Mesenchymal stem cell (in vitro differentiated cells and primary cell): ENCODE results near the gene KIAA0753.

Source experiments
- DNase-seq: peaks from one replicate; pipeline ENCODE4 v3.0.0-alpha.2; 2013
- H2AFZ ChIP-seq: one replicate; pipeline ENCODE4 v1.6.1; 2013; ENCODE audit warnings: low read depth, mild to moderate bottlenecking, control low read depth, inconsistent platforms, low read length, moderate library complexity
- H2AK5ac ChIP-seq: 2 replicates; pipeline ENCODE4 v1.6.1; 2013; ENCODE audit warnings: low read length, moderate library complexity, mild to moderate bottlenecking, inconsistent platforms; ENCODE audit not compliant: severe bottlenecking
- H2BK120ac ChIP-seq: one replicate; pipeline ENCODE4 v1.6.1; 2013; ENCODE audit warnings: low read depth, mild to moderate bottlenecking, inconsistent platforms, low read length, moderate library complexity
- H2BK12ac ChIP-seq, 2 experiments: one replicate each; pipeline ENCODE4 v1.6.1; 2013; ENCODE audit warnings: inconsistent platforms in 2 of 2, low read length in 2 of 2, mild to moderate bottlenecking in 2 of 2, moderate library complexity in 2 of 2, control low read depth in 1 of 2
- H2BK15ac ChIP-seq: one replicate; pipeline ENCODE4 v1.6.1; 2013; ENCODE audit warnings: mild to moderate bottlenecking, low read depth, inconsistent platforms; ENCODE audit not compliant: poor library complexity, severe bottlenecking
- H2BK5ac ChIP-seq: 2 replicates; pipeline ENCODE4 v1.6.1; 2013; ENCODE audit warnings: low read depth, mild to moderate bottlenecking, low read length, control low read depth, inconsistent platforms; ENCODE audit not compliant: poor library complexity, severe bottlenecking
- H3K14ac ChIP-seq, 2 experiments: one replicate each; pipeline ENCODE4 v1.6.1; 2013; ENCODE audit warnings: inconsistent platforms in 2 of 2, low read length in 2 of 2, control low read depth in 1 of 2, mild to moderate bottlenecking in 1 of 2, moderate library complexity in 1 of 2
- H3K18ac ChIP-seq, 2 experiments: one replicate each; pipeline ENCODE4 v1.6.1; 2013; ENCODE audit warnings: inconsistent platforms in 2 of 2, low read length in 2 of 2, control low read depth in 1 of 2, low read depth in 1 of 2, mild to moderate bottlenecking in 1 of 2
- H3K23ac ChIP-seq, 2 experiments: one replicate each; pipeline ENCODE4 v1.6.1; 2013; ENCODE audit warnings: inconsistent platforms in 2 of 2, low read length in 2 of 2, mild to moderate bottlenecking in 2 of 2, moderate library complexity in 2 of 2, control low read depth in 1 of 2
- H3K27ac ChIP-seq: 2 replicates; pipeline ENCODE4 v1.5.1; 2013; ENCODE audit warnings: mild to moderate bottlenecking, moderate library complexity, low read length, control low read depth, inconsistent platforms; ENCODE audit not compliant: poor library complexity, severe bottlenecking
- H3K27me3 ChIP-seq, 2 experiments: 2 replicates each; pipeline versions ENCODE4 v1.6.1 to v1.7.0; 2013; ENCODE audit warnings: low read length in 2 of 2, mild to moderate bottlenecking in 2 of 2, moderate library complexity in 2 of 2, control low read depth in 1 of 2, inconsistent platforms in 1 of 2; ENCODE audit not compliant: control insufficient read depth in 1 of 2, insufficient read depth in 1 of 2
- H3K36me3 ChIP-seq, 2 experiments: 2 replicates each; pipeline versions ENCODE4 v1.6.1 to v1.7.0; 2013; ENCODE audit warnings: low read length in 2 of 2, control low read depth in 1 of 2, inconsistent platforms in 1 of 2, low read depth in 1 of 2, mild to moderate bottlenecking in 1 of 2; ENCODE audit not compliant: insufficient read depth in 2 of 2, control insufficient read depth in 1 of 2
- H3K4ac ChIP-seq, 2 experiments: one replicate each; pipeline ENCODE4 v1.6.1; 2013; ENCODE audit warnings: inconsistent platforms in 2 of 2, low read length in 2 of 2, mild to moderate bottlenecking in 2 of 2, moderate library complexity in 2 of 2, control low read depth in 1 of 2, low read depth in 1 of 2
- H3K4me1 ChIP-seq: 2 replicates; pipeline ENCODE4 v1.6.1; 2013; ENCODE audit warnings: low read depth, low read length, control low read depth; ENCODE audit not compliant: control insufficient read depth, insufficient read depth
- H3K4me2 ChIP-seq: 2 replicates; pipeline ENCODE4 v1.6.1; 2013; ENCODE audit warnings: low read length, mild to moderate bottlenecking, inconsistent platforms; ENCODE audit not compliant: poor library complexity, severe bottlenecking
- H3K4me3 ChIP-seq, 2 experiments: 2 replicates each; pipeline versions ENCODE4 v1.5.1 to v1.7.0; 2013; ENCODE audit warnings: low read length in 2 of 2, mild to moderate bottlenecking in 2 of 2, control low read depth in 1 of 2, low read depth in 1 of 2; ENCODE audit not compliant: insufficient read depth in 1 of 2
- H3K79me1 ChIP-seq: replicated peaks from 2 replicates; pipeline ENCODE4 v1.6.1; 2013; ENCODE audit warnings: mild to moderate bottlenecking, control low read depth, low read length, inconsistent platforms; ENCODE audit not compliant: poor library complexity, severe bottlenecking
- H3K9ac ChIP-seq: 2 replicates; pipeline ENCODE4 v1.7.0; 2013; ENCODE audit warnings: mild to moderate bottlenecking, low read length, moderate library complexity
- H3K9me3 ChIP-seq: 2 replicates; pipeline ENCODE4 v1.7.0; 2013; ENCODE audit warnings: mild to moderate bottlenecking, low read length; ENCODE audit not compliant: control insufficient read depth
- H4K8ac ChIP-seq: one replicate; pipeline ENCODE4 v1.6.1; 2013; ENCODE audit warnings: inconsistent platforms, mild to moderate bottlenecking, low read length, moderate library complexity
- H4K91ac ChIP-seq: one replicate; pipeline ENCODE4 v1.6.1; 2013; ENCODE audit warnings: mild to moderate bottlenecking, low read length, inconsistent platforms
- WGBS: methylation state at CpG from one replicate; pipeline ENCODE4 v1.1.7; 2013; ENCODE audit warnings: mixed read lengths; 5-methylcytosine and 5-hydroxymethylcytosine counted together

KIAA0753 gene

DNA sequence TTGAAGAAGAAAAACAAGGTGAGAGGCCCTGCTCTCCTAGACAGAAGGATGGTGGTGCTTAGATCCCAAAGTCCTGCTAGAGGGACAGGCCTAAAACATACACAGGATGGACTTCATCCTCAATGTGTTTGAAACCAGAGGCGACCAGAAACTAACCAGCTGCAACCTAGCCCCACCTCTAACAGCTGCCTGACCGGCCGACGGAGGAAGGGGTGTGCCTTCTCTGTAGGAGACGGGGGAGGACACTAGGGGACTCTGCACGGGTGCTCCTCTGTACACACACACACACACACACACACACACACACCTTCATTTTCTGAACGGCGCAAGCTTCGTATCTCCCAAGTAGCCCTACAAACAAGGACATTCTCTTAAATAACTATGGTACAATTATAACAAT, 59.9 kb downstream of the KIAA0753 start:
- WGBS, result 91% methylated on average over 9 of the region's 9 CpGs
- H2BK5ac ChIP-seq, result no peak overlapping the region
- H2AFZ ChIP-seq, result no peak overlapping the region
- peaks cover 35% of the 10 kb centered on the region for H3K9me3 ChIP-seq
- peaks cover 39 to 81% of the 10 kb centered on the region in 2 experiments for H3K36me3 ChIP-seq
- H3K14ac ChIP-seq, result no peak overlapping the region
- no peak overlapping the region for H3K23ac ChIP-seq
- H2BK12ac ChIP-seq, result no peak overlapping the region
- H4K91ac ChIP-seq, result no peak overlapping the region
- DNase-seq, result no peak
- no peak overlapping the region for H3K18ac ChIP-seq
- H2AK5ac ChIP-seq, result no peak overlapping the region
- no peak overlapping the region for H3K27ac ChIP-seq
- no peak overlapping the region for H3K4ac ChIP-seq
- no peak overlapping the region for H3K4me3 ChIP-seq
- H3K4me1 ChIP-seq, result peaks cover 1% of the 10 kb centered on the region
- no peaks in the 10 kb centered on the region for H3K27me3 ChIP-seq
- no peak overlapping the region for H4K8ac ChIP-seq
- no peak overlapping the region for H3K4me2 ChIP-seq
- no peak overlapping the region for H2BK15ac ChIP-seq
- peaks cover 15% of the 10 kb centered on the region for H3K79me1 ChIP-seq
- H3K9ac ChIP-seq, result no peak overlapping the region
- H2BK120ac ChIP-seq, result no peak overlapping the region

DNA sequence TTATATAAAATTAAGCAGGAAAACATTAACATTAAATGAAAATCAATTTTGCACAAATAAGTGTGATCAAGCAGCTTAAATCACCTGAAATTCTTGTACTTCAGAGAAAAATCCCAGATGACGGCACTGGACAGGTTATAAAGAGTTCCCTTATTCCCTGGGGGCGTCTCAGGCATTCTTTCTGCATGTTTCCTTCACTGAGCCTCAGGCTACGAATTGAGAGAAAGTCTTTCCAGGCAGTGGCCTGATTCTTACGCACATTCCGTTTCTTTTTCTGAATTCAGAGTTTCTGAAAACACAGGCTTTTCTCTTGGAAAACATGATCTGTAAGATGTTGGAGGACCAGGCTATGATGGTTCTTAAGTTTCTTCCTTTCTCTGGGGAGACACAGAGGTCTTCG, 62.0 kb downstream of the KIAA0753 start:
- H3K27me3 ChIP-seq, result no peaks in the 10 kb centered on the region
- 84% methylated on average over 6 of the region's 6 CpGs for WGBS
- no peak overlapping the region for H3K9ac ChIP-seq
- peaks cover 37 to 60% of the 10 kb centered on the region in 2 experiments for H3K36me3 ChIP-seq
- no peak overlapping the region for H3K4me3 ChIP-seq
- DNase-seq, result no peak
- no peak overlapping the region for H2BK12ac ChIP-seq
- H3K9me3 ChIP-seq, result peaks cover 14% of the 10 kb centered on the region
- H3K18ac ChIP-seq, result no peak overlapping the region
- peaks cover 8% of the 10 kb centered on the region for H3K79me1 ChIP-seq
- H2BK15ac ChIP-seq, result no peak overlapping the region
- H2BK5ac ChIP-seq, result no peak overlapping the region
- H2BK120ac ChIP-seq, result no peak overlapping the region
- H3K27ac ChIP-seq, result no peak overlapping the region
- no peak overlapping the region for H3K23ac ChIP-seq
- no peak overlapping the region for H4K8ac ChIP-seq
- H4K91ac ChIP-seq, result no peak overlapping the region
- H2AK5ac ChIP-seq, result no peak overlapping the region
- H3K4me2 ChIP-seq, result no peak overlapping the region
- peaks cover 13% of the 10 kb centered on the region for H3K4me1 ChIP-seq
- H3K4ac ChIP-seq, result no peak overlapping the region
- no peak overlapping the region for H2AFZ ChIP-seq
- no peak overlapping the region for H3K14ac ChIP-seq

DNA sequence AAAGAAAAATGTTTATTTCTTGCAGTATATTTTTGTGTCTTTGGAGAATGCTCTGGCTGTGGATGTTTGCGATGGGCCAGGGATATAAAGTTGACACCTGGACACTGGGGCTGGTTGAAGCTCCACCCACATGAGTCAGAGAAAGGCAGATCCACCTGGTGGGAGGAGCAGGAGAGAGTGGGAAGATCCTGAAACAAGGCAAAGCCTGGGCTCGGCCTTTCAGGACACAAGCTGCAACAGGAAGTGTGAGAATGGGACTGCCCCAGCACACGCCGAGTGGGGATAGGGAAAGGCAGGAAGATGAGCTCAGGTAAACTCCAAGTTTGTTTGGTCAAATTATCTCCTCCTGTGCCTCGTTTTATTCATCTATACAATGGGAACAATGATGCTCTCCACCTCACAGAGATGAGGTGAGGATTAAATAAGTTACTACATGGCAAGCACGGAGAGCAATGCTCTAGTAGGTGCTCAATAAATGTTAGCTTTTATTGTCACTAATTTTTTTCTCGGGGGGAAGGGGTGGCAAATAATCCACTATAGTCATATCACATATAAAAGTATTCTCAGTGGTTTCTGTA, 62.7 kb downstream of the KIAA0753 start:
- Histone ChIP-seq H2AK5ac (no peak overlapping the region), H2AFZ (no peak overlapping the region), H3K4me2 (no peak overlapping the region), H4K8ac (no peak overlapping the region), H3K27ac (no peak overlapping the region), H2BK5ac (no peak overlapping the region), H3K18ac (no peak overlapping the region), H3K23ac (no peak overlapping the region), H3K4me3 (no peak overlapping the region), H3K36me3 (peaks cover 42 to 53% of the 10 kb centered on the region in 2 experiments), H3K4me1 (peaks cover 13% of the 10 kb centered on the region), H3K79me1 (peaks cover 8% of the 10 kb centered on the region), H3K9me3 (peaks cover 7% of the 10 kb centered on the region), H3K9ac (no peak overlapping the region), H4K91ac (no peak overlapping the region), H2BK12ac (no peak overlapping the region), H3K27me3 (no peaks in the 10 kb centered on the region), H2BK15ac (no peak overlapping the region), H3K14ac (no peak overlapping the region), H2BK120ac (no peak overlapping the region), H3K4ac (no peak overlapping the region)
- 100% methylated on average over 3 of the region's 7 CpGs for WGBS
- DNase-seq, result no peak

DNA sequence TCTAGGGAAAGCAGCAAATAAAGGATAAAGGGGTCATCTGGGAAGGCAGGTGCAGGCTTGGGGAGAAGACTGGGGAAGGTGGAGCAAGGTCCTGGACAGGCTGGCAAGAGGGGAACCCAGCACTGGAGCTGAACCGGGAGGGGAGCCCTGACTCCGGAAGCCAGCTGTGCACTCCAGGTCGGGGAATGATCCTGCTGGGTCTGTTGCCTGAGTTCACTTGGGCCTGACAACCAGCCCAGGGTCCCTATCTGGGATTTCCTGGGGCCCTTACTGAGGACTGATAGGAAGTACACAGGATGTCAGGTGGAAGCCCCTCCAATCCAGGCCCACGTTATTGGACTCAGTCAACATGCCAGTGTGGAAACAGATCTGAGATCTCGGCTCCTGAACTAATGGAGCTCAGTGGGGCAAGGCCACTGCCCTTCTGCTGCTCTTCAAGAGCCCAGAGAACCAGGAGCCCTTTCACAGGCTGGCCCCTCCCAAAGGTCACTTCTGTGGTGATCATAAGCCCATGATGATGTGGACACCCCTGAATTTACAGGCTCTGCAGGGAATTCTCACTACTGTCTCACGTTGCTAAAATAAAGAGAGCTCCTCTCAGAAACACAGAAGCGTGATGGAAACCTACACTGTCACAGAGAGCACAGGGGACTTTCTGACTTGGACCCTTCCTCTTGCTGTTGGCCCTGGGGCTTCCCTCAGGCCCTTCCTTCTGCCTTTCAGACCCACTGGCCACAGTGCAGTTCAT, 64.3 kb downstream of the KIAA0753 start:
- Histone ChIP-seq H3K9me3 (no peaks in the 10 kb centered on the region), H3K14ac (no peak overlapping the region), H4K8ac (no peak overlapping the region), H3K4me3 (no peak overlapping the region), H2BK120ac (no peak overlapping the region), H3K4ac (no peak overlapping the region), H2AK5ac (peak overlapping the region; percentile 10), H4K91ac (no peak overlapping the region), H3K23ac (peak overlapping the region in 1 of 2 experiments; percentile 46), H3K79me1 (peaks cover 6% of the 10 kb centered on the region), H3K4me1 (peaks cover 13% of the 10 kb centered on the region), H2AFZ (no peak overlapping the region), H3K36me3 (peaks cover 37 to 44% of the 10 kb centered on the region in 2 experiments), H3K9ac (no peak overlapping the region), H3K4me2 (no peak overlapping the region), H3K27ac (no peak overlapping the region), H2BK12ac (no peak overlapping the region), H3K27me3 (no peaks in the 10 kb centered on the region), H2BK15ac (no peak overlapping the region), H3K18ac (no peak overlapping the region), H2BK5ac (no peak overlapping the region)
- DNase-seq, result no peak
- whole genome bisulfite sequencing, result 96% methylated on average over 7 of the region's 7 CpGs
